Right ventricle myocardium inferior (tissue), 1 donor: ENCODE data around the gene CACNA2D3. TPM values are rescaled to one million over a fixed set of nuclear protein-coding genes. Genes with fewer than 3 reads are reported as not detected.
A peak's percentile ranks its signal among the peaks of the same experiment; 100 is the strongest.
"Not testable (repeated sequence)": the region's sequence is repeated elsewhere in the genome, so short reads cannot be mapped to it uniquely, and the experiment has no call there.

Source experiments
- ATAC-seq: fragments of 200-7000 bp; cut with Tn5 transposase; one replicate; pipeline ENCODE4 v1.9.1; 2020; ENCODE audit warnings: mild to moderate bottlenecking, moderate library complexity
- DNase-seq: peaks from one replicate; pipeline ENCODE4 v3.0.0; 2021; ENCODE audit errors: missing footprints
- intact Hi-C: fragments of 100-400 bp; cut with DNase I; formaldehyde crosslinking; loops from one replicate; pipeline ENCODE4 v1.11.0; 2022
- total RNA-seq: library from RNA; stranded (reverse); fragmentation: NEBNext Ultra II Directional; extraction: Animal tissue kit (Norgen Biotek cat#: 25700); gene quantifications from one replicate; pipeline ENCODE4 v1.2.1, GENCODE V29; 2021
- donor health status: DM: no; HTN: yes; CAD: no; lungs with severe emphysema.

Gene CACNA2D3
- total RNA-seq, 1 donor from 2014 or later: 33.7 TPM

DNA sequence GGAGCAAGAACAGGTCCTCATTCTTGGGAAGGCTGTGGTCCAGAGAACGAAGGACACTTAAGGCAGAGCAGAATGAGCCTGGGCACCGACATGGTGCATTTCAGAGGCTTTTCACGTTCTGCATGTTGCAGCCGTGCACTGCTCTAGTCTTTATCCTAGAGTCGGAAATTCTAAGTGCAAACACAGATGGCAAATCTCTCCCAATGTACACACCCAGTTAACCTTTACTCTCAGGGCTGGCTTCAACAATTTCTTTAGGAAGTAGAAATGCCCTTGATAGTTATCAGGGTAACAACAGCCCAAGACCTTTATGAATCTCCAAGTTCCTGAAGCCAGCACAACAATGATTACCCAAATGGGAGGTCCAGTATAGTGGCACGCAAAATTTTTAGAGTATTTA lies 844.6 kb downstream of the CACNA2D3 start:
- no peak for DNase-seq
- intact Hi-C loops: no loop called here
- no peak for ATAC-seq

DNA sequence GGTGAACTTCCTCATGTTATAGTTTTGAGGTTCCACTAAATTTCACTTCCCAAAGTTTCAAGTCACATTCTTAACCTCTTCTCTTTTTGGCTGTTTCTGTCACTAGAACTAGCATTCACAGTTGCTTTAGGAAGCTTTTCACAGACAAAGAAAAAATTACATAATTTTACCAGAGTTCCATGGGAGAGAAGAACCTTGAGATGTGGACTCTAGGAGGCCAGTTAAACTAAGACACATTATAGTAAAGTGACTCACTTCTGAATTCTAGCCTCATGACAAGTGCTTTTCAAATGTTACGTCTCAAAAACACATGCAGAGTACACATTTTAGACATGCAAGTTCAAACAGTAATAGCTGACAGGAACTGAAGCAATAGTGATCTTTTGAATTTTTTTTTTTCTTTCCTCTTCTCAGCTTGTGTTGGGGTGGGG lies 845.4 kb downstream of the CACNA2D3 start:
- DNase-seq: no peak
- ATAC-seq: no peak
- intact Hi-C loops: no loop called here

DNA sequence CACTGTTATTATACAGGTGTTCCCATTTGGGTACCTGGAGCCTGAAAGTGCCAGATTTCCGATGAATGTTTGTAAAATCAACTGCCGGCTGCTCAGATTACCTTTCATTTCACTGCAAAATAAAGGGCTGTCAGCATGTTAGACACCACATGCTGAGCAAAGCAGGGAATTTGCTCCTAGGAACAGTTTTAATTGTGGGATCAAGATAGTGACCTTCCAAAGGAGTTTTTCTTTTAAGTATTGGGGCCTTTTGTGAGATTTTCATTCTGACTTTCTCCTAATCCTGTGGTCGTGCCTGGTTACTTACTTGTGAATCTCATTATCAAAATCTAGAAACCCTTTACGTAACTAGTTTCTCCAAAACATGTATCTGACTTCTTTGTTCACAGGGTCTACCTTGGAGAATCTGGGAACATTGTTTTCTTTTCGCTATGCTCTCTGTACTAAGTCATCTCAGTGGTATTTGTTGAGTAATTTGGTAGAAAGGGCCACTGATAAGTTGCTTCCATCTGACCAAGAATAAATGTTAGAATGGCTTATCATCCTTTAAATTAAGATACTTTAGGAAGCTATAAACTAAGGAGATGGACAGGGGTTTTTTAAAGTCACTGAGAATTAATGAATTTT lies 846.3 kb downstream of the CACNA2D3 start:
- DNase-seq (no peak), ATAC-seq (no peak)
- intact Hi-C loops: no loop called here

DNA sequence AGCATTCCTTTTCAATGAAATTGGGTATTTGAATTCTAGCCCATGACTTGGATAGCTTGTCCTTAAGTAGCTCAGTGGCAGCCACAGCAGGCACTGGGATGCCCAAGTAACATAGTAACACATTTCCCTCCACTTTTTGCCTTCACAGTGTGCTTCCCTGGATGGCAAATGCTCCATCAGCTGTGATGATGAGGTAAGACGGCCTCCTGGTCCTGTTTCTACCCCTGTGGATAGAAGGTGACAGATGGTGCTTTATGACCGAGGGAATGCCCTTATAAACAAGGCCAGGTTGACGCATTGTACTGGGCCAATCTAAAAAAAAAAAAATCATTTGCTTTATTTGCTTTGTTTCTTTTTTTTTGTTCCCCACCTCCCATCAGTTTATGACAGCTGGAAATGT lies 847.3 kb downstream of the CACNA2D3 start:
- intact Hi-C loops: no loop called here
- no peak for ATAC-seq
- no peak for DNase-seq

DNA sequence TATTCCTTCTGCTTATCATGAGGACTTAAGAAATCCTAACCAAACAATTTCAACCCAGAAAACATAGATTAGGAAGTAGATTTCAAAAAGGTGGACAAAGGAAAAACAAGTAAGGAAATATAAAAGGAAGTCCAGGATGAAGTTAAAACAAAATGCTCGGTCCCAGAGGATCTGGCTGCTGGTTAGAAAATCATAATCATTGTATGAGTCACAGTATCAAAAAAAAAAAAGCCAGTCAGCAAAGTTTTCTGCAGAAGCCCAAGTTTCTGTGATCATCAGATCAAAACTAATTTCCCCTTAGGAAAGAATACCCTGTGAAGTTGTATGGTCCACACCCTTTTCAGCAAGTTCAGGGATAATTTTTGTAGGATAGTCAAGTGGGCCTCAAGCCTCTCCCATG lies 848.5 kb downstream of the CACNA2D3 start:
- DNase-seq: no peak
- intact Hi-C loops: no loop called here
- ATAC-seq: no peak

DNA sequence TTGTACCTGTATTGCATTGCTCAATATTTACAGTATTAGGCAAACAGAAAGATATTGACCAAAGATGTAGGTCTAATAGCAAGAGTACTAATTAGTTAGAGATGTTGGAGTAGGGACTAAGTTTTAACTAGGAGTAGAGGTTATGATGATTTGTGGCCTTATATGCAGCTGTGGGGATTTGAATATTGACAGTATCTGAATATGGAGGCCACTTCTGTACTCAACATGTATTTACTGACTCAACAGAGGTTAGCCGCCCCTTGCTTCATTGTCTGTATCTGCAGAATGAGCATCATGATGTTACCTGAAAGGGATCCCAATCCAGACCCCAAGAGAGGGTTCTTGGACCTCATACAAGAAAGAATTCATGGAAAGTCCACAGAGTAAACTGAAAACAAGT lies 855.1 kb downstream of the CACNA2D3 start:
- ATAC-seq (no peak), DNase-seq (no peak)
- intact Hi-C loops: no loop called here

DNA sequence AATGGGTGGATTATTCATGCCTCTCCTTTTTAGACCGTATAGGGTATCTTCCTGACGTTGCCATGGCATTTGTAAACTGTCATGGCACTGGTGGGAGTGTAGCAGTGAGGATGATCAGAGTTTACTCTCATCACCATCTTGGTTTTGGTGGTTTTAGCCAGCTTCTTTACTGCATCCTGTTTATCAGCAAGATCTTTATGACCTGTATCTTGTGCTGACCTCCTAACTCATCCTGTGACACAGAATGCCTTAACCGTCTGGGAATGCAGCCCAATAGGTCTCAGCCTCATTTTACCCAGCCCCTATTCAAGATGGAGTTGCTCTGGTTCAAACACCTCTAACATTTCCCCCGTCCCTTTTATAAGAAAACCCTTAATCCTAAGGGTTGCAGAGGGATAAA lies 855.6 kb downstream of the CACNA2D3 start:
- ATAC-seq, DNase-seq, intact Hi-C loops: not testable (repeated sequence)

DNA sequence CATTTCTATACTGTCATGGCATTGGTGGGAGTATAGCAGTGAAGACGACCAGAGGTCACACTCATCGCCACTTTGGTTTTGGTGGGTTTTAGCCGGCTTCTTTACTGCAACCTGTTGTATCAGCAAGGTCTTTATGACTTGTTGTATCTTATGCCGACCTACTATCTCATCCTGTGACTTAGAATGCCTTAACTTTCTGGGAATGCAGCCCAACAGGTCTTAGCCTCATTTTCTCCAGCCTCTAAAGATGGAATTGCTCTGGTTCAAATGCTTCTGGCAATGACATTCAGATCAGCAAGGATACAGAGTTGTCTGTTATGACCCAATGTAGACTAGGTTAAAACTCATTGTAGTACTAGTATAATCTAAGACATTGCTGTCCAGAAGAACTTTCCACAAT lies 860.5 kb downstream of the CACNA2D3 start:
- intact Hi-C loops: no loop called here
- DNase-seq (no peak), ATAC-seq (no peak)

DNA sequence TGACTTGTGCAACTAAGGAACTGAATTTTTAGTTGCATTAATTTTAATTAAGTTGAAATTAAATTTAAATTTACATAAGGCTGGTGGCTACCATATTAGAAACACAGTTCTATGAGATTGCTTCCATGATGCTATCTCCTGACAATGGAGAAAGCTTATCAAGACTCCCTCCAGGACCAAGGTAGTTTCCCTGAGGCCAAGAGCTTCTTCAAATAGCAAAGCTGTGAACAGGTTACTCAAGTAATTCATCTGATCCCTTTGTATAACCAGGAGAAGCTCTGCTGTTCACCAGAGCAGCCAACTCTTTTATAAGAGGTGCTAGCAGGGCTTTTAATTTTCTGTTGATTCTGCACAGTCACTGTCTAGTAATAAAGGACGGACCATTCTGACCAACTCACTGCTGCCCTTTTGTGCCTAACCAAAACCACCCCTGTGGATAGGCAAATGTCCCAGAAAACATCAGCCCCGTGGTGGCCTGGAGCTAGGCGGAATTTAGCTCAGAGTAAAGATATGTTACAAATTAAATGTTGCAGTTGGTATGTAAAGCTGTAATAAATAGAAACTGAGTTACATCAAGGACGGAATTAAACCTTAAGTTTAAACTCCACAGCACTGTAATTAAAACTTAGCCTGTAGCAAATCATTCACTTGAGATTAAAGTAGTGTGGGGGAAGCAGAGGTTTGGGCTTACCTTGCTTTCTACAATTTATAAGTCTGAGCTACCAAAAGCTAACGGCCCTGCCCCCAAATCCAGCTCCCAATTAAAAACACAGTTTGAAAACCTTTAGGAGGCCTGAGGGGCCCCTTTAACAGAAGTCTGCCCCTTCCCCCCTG lies 861.1 kb downstream of the CACNA2D3 start:
- no peak for ATAC-seq
- intact Hi-C loops: no loop called here
- DNase-seq: no peak

DNA sequence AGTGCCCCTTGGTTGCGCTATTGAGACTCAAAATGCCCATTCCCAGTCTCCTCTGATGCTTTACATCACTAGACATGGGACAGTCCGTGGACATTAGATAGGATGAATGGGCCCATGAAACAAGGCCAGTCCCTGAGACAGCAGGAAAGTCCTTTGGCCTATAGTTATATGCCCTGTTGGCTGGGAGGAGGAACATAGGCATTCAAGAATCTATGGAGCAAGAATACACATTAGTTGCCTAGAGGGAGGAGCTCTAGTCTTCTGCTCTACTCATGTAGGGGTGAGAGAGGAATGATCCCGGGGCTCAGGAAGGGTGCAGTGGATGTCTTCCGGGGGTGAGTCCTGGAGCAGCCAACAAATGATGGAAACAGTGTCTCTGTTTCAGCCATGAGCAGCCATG lies 863.5 kb downstream of the CACNA2D3 start:
- no peak for ATAC-seq

DNA sequence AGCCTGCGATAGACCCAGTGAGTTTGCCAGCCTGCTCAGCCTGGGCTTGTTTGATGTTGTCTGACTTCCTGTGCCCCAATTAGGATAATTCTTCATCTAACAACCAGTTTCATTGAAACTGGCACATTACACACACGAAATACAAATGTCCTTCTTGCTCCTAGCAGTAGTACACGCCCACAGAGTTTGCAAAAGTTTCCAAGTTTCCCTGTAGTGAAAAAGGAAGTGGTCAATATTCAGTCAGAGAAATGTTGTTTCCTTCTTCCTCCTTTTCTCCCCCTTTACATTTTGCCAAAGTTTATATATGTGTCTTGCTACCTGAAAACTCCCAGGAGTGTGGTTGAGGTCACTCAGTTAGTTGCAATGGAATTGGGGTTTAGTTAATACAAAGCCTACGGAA lies 863.9 kb downstream of the CACNA2D3 start:
- ATAC-seq: no peak
- no peak for DNase-seq
- intact Hi-C loops: no loop called here

More for the DNA sequence above, 863.5 kb downstream of the CACNA2D3 start:
- no peak for DNase-seq
- intact Hi-C loops: no loop called here

DNA sequence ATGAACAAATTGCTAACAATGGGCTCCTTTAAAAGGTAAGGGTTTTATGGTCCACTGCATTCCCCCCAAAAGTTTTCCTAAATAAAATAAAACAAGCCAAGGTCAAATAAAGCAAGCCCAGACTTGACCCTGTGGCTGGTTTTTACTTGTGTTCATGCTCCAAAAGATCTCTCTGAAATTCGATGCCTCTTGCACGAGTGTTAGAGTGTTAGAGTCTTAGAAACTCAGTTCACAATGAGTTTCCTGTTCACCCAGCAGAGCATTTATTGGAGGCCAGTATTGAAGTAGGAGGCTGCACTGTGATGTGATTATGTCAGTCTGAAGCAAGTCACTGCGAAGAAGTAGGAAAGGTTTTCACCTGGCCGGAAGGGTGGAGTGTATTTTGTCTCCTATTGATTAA lies 865.4 kb downstream of the CACNA2D3 start:
- ATAC-seq: no peak
- no peak for DNase-seq
- intact Hi-C loops: no loop called here

DNA sequence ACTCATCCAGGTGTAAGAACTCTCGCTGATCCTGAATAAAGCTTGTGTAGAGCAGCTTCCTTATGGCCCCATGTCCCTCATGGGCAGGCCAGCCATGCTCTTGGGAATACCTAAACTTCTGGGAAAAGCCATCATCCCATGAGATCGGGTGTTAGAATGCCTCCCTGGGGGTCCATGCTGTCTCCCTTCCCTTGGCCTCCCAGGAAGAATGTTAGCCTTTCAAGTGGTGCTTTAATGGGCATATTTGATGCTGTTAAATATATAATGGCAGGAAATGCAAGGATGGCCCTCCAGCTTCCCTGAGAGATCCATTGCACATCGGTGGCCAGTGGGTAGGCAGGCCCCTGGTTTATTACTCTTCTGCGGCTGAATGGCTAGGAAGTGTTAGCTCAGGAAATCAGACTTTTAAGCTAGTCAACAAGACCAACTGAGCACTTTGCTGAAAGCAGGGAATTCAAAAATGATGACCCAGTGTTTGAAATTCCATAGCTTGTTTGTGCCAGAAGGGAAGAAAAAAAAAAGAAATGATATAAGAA lies 866.0 kb downstream of the CACNA2D3 start:
- intact Hi-C loops: no loop called here
- DNase-seq (no peak), ATAC-seq (peak; percentile 60)

DNA sequence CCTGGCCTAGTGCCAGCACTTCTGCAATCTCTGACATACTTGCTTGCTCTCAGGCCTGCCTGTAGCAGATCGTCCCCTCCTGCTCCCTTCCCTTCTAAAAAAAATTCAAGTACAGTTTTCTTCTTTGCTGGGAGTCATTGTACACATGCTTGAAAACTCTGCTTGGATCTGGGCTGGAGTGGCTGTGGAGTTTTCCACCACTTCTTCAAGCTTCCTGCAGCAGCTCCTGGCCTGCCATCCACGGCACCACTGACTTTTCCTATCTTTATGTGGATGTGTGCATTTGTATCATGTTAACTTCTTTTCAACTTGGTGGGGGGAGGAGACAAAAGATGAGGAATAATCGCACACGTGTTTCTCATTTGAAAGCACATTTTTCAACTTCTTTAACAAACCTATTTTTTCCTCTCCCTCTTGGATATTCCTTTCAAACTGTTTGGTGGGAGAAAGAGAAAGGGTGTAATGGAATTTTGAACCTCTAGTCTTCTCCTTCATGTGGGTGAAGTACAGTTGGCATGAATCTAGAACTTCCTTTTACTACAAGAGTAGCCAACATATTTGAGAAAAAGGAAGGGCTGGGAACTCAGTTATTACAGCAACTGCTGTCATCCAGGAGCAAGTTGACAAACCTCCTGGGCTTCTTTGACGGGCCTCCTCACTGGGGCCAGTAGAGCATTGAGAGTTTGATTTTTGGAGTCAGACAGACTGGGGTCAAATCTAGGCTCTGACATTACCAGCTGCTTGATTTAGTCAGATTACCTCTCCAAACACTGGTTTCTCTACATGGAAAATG lies 866.7 kb downstream of the CACNA2D3 start:
- intact Hi-C loops: no loop called here
- DNase-seq (no peak), ATAC-seq (peak; percentile 80)

DNA sequence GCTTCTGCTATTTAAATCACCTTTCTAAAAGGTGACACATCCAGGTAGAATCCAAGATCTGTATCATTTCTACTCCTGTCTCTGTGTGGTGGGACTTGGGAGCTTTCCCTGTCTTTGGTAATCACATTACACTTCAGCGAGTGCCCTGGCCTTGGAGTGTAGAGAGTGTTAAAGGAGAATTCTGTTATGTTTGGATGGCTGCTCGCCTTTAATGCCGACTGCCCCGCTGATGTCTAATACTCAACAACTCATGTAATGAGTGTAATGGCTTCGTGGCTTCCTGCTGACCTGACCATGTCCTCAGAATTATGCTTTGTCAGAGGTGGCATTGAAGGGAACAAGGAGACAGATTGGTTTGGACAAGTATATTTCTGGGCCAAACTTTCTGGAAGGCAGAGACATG lies 871.8 kb downstream of the CACNA2D3 start:
- no peak for DNase-seq
- no peak for ATAC-seq
- intact Hi-C loops: no loop called here

DNA sequence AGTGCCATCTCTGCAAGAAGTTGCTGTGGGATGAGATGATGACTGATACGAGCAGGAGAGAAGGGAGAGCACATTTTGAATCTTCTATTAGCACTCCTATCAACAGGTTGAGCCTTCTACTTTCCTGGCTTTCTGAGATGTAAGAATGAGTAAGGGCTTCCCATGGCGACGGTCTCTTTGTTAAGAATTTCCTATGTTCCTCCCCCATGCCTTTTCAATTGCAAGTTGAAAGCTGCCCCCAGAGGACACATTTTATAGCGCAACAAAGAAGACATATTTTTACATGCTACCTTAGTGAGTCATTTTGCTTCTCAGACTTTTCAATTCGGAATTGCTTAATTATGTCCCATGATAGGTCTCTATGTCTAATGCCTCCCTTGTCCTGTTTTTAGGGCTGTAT lies 876.8 kb downstream of the CACNA2D3 start:
- ATAC-seq: no peak
- no peak for DNase-seq

DNA sequence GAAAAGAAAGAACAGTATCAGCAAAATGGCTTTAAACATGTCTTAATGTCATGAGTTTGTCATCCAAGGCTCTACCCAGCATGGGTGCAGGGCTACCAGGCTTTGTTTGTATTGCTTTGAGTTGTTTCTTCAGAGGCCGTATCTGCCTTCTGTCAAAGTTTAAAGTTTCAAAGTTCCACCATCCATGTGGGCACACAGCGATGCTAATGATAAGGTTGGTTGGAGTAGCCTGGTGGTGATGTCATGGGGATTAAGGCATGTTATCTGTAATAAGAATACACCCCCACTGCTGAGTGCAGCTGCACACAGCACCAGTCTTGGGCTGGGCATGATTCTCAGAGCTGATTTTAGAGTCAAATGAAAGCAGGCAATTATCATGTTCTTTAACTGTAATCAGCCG lies 877.5 kb downstream of the CACNA2D3 start:
- DNase-seq (no peak), ATAC-seq (no peak)
- intact Hi-C loops: no loop called here

More for the DNA sequence above, 876.8 kb downstream of the CACNA2D3 start:
- intact Hi-C loops: no loop called here

DNA sequence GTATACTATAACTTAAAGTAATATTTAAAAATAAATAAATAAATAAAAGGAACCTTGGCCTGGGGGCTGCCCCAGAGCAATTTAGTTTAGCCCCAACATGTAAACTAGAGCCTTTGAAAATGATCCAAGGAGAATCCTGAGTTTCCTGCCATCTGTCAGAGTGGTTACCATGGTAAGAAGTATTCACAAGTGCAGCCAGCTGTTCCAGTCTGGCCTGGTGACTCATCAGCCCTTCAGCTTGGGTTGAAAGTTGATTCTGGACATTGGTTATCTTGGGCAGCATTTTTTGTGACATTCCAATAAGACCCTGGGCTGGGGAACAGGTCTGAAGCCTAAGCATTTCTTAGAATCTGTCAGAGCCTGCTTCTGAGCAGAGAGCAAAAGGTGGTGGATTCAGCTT lies 878.2 kb downstream of the CACNA2D3 start:
- ATAC-seq (no peak), DNase-seq (no peak)
- intact Hi-C loops: no loop called here

DNA sequence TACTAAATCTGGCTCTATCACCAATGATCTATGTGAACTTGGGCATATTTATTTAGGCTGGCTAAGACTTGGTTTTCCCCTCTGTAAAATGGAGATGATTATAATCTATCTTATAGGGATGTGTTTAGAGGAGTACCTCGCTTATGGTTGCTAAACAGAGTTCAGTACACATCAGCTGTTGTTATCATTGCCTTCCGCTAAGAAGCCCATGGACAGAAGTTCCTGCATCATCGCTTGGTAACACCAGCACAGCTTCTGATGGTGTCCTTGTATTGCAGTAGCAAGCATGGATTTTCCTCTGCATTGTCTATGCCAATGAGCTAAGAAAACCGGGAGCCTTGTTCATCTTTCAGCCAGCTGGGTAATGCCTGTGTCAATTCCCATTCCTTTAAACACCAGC lies 878.6 kb downstream of the CACNA2D3 start:
- intact Hi-C loops: no loop called here
- DNase-seq (no peak), ATAC-seq (no peak)
